Fibroblast of lung (primary cell): ENCODE measurements around the gene ARPP21.

ENCODE experiments used
- CTCF ChIP-seq, 2 donors: IDR thresholded peaks in 1 of 2; conservative IDR thresholded peaks in 1 of 2; 1 replicate in 1 of 2; 2 replicates in 1 of 2; pipeline ENCODE4 v1.5.1; 2011 to 2012; ENCODE audit warnings: low read length in 2 of 2, control low read depth in 1 of 2, inconsistent platforms in 1 of 2, low read depth in 1 of 2, mild to moderate bottlenecking in 1 of 2
- EZH2 ChIP-seq: IDR thresholded peaks from 2 replicates; pipeline ENCODE4 v1.5.1; 2012; ENCODE audit warnings: low read length, control low read depth, mild to moderate bottlenecking; ENCODE audit errors: missing control alignments

- TF ChIP-seq CTCF (conservative IDR thresholded peaks at IDR 0.05 in 1 of 2, IDR thresholded peaks at IDR 0.05 in 1 of 2; ENCODE audit: low read depth in 1 of 2, low read length in 2 of 2) (no peak), EZH2 (no peak)
Observed at GRCh38 chr3:35733864-35734263, 94.5 kb downstream of the ARPP21 start.
